Measurements from ENCODE around the gene FBN1.

The FBN1 gene

DNA sequence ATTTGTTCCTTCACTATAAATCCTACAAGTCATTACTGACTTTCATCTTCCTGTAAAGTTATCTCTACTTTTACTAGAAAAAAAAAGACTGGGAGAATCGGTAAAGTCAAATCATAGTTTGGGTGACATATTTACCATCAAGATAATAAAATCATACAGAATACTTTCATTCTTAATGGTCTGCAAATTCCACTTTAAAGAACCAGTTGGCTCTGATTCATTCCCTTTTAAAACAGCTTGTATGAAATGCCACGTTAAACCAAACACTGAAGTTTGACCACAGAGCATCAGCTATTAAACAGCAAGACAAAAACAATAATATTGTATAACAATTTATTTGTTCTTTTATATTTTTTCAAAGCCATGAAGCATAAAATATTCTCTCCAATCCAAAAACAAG is 100.7 kb downstream of the FBN1 start (continued):
- TF ChIP-seq SP2 (tag by site-specific recombination; IDR thresholded peaks at IDR 0.05) (no peak), ZBTB20 (tag by site-specific recombination; IDR thresholded peaks at IDR 0.05) (no peak), ZNF747 (tag by site-specific recombination; IDR thresholded peaks at IDR 0.05) (no peak), ZNF37A (tag by site-specific recombination; IDR thresholded peaks at IDR 0.05) (no peak), YY2 (tag by site-specific recombination; IDR thresholded peaks at IDR 0.05) (no peak), GLI2 (tag by site-specific recombination; IDR thresholded peaks at IDR 0.05; ENCODE audit: borderline replicate concordance, low read depth) (no peak), ZNF768 (tag by site-specific recombination; IDR thresholded peaks at IDR 0.05) (no peak), ZNF214 (tag by site-specific recombination; IDR thresholded peaks at IDR 0.05; ENCODE audit: borderline replicate concordance) (no peak), ZNF157 (tag by site-specific recombination; IDR thresholded peaks at IDR 0.05) (no peak)
- TF ChIP-seq, protein P1, sequence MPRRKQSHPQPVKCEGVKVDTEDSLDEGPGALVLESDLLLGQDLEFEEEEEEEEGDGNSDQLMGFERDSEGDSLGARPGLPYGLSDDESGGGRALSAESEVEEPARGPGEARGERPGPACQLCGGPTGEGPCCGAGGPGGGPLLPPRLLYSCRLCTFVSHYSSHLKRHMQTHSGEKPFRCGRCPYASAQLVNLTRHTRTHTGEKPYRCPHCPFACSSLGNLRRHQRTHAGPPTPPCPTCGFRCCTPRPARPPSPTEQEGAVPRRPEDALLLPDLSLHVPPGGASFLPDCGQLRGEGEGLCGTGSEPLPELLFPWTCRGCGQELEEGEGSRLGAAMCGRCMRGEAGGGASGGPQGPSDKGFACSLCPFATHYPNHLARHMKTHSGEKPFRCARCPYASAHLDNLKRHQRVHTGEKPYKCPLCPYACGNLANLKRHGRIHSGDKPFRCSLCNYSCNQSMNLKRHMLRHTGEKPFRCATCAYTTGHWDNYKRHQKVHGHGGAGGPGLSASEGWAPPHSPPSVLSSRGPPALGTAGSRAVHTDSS (tag by site-specific recombination; IDR thresholded peaks at IDR 0.05), result no peak
- TF ChIP-seq, protein P2, sequence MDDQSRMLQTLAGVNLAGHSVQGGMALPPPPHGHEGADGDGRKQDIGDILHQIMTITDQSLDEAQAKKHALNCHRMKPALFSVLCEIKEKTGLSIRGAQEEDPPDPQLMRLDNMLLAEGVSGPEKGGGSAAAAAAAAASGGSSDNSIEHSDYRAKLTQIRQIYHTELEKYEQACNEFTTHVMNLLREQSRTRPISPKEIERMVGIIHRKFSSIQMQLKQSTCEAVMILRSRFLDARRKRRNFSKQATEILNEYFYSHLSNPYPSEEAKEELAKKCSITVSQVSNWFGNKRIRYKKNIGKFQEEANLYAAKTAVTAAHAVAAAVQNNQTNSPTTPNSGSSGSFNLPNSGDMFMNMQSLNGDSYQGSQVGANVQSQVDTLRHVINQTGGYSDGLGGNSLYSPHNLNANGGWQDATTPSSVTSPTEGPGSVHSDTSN (CRISPR knock-in tag; IDR thresholded peaks at IDR 0.05), result no peak
- TF ChIP-seq, protein P3, sequence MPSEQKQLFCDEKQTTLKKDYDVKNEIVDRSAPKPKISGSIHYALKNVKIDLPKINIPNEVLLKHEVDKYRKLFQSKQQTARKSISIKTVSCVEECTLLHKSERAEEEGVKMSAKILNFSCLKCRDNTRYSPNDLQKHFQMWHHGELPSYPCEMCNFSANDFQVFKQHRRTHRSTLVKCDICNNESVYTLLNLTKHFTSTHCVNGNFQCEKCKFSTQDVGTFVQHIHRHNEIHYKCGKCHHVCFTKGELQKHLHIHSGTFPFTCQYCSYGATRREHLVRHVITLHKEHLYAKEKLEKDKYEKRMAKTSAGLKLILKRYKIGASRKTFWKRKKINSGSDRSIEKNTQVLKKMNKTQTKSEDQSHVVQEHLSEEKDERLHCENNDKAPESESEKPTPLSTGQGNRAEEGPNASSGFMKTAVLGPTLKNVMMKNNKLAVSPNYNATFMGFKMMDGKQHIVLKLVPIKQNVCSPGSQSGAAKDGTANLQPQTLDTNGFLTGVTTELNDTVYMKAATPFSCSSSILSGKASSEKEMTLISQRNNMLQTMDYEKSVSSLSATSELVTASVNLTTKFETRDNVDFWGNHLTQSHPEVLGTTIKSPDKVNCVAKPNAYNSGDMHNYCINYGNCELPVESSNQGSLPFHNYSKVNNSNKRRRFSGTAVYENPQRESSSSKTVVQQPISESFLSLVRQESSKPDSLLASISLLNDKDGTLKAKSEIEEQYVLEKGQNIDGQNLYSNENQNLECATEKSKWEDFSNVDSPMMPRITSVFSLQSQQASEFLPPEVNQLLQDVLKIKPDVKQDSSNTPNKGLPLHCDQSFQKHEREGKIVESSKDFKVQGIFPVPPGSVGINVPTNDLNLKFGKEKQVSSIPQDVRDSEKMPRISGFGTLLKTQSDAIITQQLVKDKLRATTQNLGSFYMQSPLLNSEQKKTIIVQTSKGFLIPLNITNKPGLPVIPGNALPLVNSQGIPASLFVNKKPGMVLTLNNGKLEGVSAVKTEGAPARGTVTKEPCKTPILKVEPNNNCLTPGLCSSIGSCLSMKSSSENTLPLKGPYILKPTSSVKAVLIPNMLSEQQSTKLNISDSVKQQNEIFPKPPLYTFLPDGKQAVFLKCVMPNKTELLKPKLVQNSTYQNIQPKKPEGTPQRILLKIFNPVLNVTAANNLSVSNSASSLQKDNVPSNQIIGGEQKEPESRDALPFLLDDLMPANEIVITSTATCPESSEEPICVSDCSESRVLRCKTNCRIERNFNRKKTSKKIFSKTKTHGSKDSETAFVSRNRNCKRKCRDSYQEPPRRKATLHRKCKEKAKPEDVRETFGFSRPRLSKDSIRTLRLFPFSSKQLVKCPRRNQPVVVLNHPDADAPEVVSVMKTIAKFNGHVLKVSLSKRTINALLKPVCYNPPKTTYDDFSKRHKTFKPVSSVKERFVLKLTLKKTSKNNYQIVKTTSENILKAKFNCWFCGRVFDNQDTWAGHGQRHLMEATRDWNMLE (tag by site-specific recombination; conservative IDR thresholded peaks at IDR 0.05; ENCODE audit: low read depth), result no peak
- TF ChIP-seq, protein P4, sequence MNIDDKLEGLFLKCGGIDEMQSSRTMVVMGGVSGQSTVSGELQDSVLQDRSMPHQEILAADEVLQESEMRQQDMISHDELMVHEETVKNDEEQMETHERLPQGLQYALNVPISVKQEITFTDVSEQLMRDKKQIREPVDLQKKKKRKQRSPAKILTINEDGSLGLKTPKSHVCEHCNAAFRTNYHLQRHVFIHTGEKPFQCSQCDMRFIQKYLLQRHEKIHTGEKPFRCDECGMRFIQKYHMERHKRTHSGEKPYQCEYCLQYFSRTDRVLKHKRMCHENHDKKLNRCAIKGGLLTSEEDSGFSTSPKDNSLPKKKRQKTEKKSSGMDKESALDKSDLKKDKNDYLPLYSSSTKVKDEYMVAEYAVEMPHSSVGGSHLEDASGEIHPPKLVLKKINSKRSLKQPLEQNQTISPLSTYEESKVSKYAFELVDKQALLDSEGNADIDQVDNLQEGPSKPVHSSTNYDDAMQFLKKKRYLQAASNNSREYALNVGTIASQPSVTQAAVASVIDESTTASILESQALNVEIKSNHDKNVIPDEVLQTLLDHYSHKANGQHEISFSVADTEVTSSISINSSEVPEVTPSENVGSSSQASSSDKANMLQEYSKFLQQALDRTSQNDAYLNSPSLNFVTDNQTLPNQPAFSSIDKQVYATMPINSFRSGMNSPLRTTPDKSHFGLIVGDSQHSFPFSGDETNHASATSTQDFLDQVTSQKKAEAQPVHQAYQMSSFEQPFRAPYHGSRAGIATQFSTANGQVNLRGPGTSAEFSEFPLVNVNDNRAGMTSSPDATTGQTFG (tag by site-specific recombination; IDR thresholded peaks at IDR 0.05; ENCODE audit: borderline replicate concordance), result no peak

DNA sequence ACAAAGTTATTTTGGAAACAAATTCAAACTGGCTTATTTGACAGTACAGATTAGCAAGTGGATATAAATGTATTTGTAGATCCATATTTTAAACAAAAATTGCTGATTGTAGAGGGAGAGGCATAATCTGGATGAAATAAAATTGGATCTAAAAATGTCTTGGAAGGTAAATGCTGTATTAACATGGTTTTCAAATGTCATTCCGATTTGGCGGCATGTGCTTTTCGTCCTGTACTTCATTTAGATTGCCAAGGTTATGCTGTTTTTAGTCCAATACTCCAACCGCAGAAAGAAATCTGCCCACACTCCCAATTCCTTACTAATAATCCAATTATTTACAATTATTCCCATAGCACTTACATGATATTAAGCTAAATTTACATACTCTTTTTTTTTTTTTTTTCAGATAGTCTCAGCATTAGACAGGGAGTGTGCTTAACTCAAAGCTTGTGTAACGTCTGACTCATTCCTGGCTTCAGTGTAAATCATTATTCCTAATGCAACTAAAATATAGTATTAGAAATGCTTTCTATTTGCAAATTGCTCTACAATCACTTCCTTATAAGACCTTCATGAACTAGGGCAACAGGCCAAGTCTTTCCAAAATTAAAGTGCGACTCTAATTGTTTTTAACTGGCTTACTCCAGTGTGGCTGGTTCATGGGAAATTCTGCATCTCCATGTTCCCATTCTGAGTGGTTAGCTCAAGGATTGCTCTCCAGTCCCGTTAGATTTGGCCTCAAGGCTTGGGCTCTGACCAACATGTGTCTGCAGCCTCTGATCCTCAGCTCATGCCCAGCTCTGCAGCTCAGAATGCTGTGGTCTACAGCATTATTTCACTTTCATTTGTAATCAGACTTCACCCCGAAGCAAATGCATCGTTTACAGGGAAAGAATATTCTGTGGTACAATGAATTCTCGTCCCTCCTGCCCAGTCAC is 103.9 kb downstream of the FBN1 start:
- Histone ChIP-seq H3K27ac (ENCODE audit: extremely low read depth, low read depth, low read length) (no peak overlapping the region), H3K36me3 (ENCODE audit: control insufficient read depth in 2 of 2, insufficient read depth in 1 of 2, low read length in 2 of 2) (no peaks in the 10 kb centered on the region), H3K4me3 (ENCODE audit: low read depth, low read length) (no peak overlapping the region), H3K9me3 (ENCODE audit: control insufficient read depth, insufficient read depth, low read depth, low read length) (no peaks in the 10 kb centered on the region), H3K4me1 (ENCODE audit: control insufficient read depth, insufficient read depth, low read length) (no peaks in the 10 kb centered on the region)
- ChIA-PET POLR2A (no interaction called here), CTCF (no interaction called here)
- TF ChIP-seq, protein P5, sequence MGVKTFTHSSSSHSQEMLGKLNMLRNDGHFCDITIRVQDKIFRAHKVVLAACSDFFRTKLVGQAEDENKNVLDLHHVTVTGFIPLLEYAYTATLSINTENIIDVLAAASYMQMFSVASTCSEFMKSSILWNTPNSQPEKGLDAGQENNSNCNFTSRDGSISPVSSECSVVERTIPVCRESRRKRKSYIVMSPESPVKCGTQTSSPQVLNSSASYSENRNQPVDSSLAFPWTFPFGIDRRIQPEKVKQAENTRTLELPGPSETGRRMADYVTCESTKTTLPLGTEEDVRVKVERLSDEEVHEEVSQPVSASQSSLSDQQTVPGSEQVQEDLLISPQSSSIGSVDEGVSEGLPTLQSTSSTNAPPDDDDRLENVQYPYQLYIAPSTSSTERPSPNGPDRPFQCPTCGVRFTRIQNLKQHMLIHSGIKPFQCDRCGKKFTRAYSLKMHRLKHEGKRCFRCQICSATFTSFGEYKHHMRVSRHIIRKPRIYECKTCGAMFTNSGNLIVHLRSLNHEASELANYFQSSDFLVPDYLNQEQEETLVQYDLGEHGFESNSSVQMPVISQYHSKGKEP (tag by site-specific recombination; IDR thresholded peaks at IDR 0.05), result no peak
- TF ChIP-seq ZNF37A (tag by site-specific recombination; IDR thresholded peaks at IDR 0.05), result no peak
- no peak for TF ChIP-seq KLF1 (tag by site-specific recombination; IDR thresholded peaks at IDR 0.05)

Measured in HEK293 (cell line).